ENCODE data around the gene AKR1C8.

The AKR1C8 gene

GRCh38 chr10:5159126-5159525, 25.8 kb downstream of the AKR1C8 start:
- no peak for TF ChIP-seq CTCF (IDR thresholded peaks at IDR 0.05; ENCODE audit: extremely low read depth, missing control alignments)
- no peak for DNase-seq (ENCODE audit: low spot score)

GRCh38 chr10:5157501-5157900, 27.4 kb downstream of the AKR1C8 start:
- no peak for TF ChIP-seq CTCF (IDR thresholded peaks at IDR 0.05; ENCODE audit: extremely low read depth, missing control alignments)
- DNase-seq (ENCODE audit: low spot score), result no peak

GRCh38 chr10:5155951-5156350, 29.0 kb downstream of the AKR1C8 start:
- no peak for TF ChIP-seq CTCF (IDR thresholded peaks at IDR 0.05; ENCODE audit: extremely low read depth, missing control alignments)
- DNase-seq (ENCODE audit: low spot score), result no peak

GRCh38 chr10:5151076-5151475, 33.9 kb downstream of the AKR1C8 start:
- no peak for TF ChIP-seq CTCF (IDR thresholded peaks at IDR 0.05; ENCODE audit: extremely low read depth, missing control alignments)
- DNase-seq (ENCODE audit: low spot score), result no peak

GRCh38 chr10:5148678-5149032, 36.3 kb downstream of the AKR1C8 start:
- no peak for DNase-seq (ENCODE audit: low spot score)
- no peak for TF ChIP-seq CTCF (IDR thresholded peaks at IDR 0.05; ENCODE audit: extremely low read depth, missing control alignments)

- no peak for TF ChIP-seq CTCF (IDR thresholded peaks at IDR 0.05; ENCODE audit: extremely low read depth, missing control alignments)
- no peak for DNase-seq (ENCODE audit: low spot score)
These were observed 36.8 kb downstream of the AKR1C8 start for GRCh38 chr10:5147981-5148677.

- no peak for TF ChIP-seq CTCF (IDR thresholded peaks at IDR 0.05; ENCODE audit: extremely low read depth, missing control alignments)
- DNase-seq (ENCODE audit: low spot score), result no peak
These were observed 37.5 kb downstream of the AKR1C8 start for GRCh38 chr10:5147255-5147980.
